GM10266 (cell line): ENCODE data around the gene ZNF14.
"Not testable (repeated sequence)": the region's sequence is repeated elsewhere in the genome, so short reads cannot be mapped to it uniquely, and the experiment has no call there.

Experiments used
- DNase-seq: peaks from one replicate; pipeline ENCODE4 v3.0.0; 2012; ENCODE audit errors: extremely low spot score
- CTCF ChIP-seq: IDR thresholded peaks from 2 replicates; pipeline ENCODE4 v1.5.1; 2012; ENCODE audit warnings: mild to moderate bottlenecking, low read depth; ENCODE audit not compliant: control insufficient read depth, insufficient read depth; ENCODE audit errors: missing control alignments

The ZNF14 gene

GRCh38 chr19:19748249-19748938, 15.5 kb upstream of the ZNF14 start:
- no peak for TF ChIP-seq CTCF
- no peak for DNase-seq

GRCh38 chr19:19747357-19748220, 14.7 kb upstream of the ZNF14 start:
- no peak for TF ChIP-seq CTCF
- DNase-seq: no peak

GRCh38 chr19:19746286-19747213, 13.6 kb upstream of the ZNF14 start:
- DNase-seq: no peak
- no peak for TF ChIP-seq CTCF

- DNase-seq: no peak
- no peak for TF ChIP-seq CTCF
These were observed 12.8 kb upstream of the ZNF14 start for GRCh38 chr19:19745496-19746285.

- no peak for TF ChIP-seq CTCF
- DNase-seq: no peak
These were observed 11.7 kb upstream of the ZNF14 start for GRCh38 chr19:19744641-19745040.

- DNase-seq: not testable (repeated sequence)
These were observed 11.0 kb upstream of the ZNF14 start for GRCh38 chr19:19743921-19744320.

- no peak for TF ChIP-seq CTCF
- no peak for DNase-seq
These were observed 10.3 kb upstream of the ZNF14 start for GRCh38 chr19:19743176-19743575.
